Measurements from ENCODE around the gene CHN2.

The CHN2 gene

DNA sequence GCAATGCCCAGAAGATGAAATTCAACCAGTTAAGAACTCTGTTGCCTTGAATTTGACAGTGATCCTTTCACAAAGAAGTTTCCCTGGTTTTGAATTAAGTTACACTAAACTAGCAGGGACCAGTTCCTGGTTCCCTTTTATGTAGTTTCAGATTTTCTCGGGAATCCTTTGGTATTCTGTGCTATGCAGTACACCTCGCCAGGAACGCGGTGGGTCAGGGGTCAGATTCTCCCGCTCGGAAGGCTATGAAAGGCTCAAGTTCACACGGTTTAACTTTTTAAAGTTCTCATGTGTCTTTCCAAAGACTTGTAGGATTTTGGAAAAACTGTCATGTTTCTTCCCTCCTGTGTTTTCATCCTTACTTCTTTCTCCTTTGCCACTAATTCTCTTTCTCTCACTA is 264.4 kb downstream of the CHN2 start:
- Histone ChIP-seq H3K4me2 (ENCODE audit: low read length) (no peak overlapping the region), H2AFZ (no peak overlapping the region), H3K4me1 (no peaks in the 10 kb centered on the region), H3K9ac (no peak overlapping the region), H3K9me3 (ENCODE audit: control insufficient read depth, low read length) (no peaks in the 10 kb centered on the region), H3K27me3 (ENCODE audit: control insufficient read depth, insufficient read depth, low read length) (no peaks in the 10 kb centered on the region), H3K79me2 (no peaks in the 10 kb centered on the region), H3K36me3 (ENCODE audit: control insufficient read depth, insufficient read depth, low read length) (no peaks in the 10 kb centered on the region), H3K4me3 (ENCODE audit: low read depth, low read length) (no peak overlapping the region), H3K27ac (no peak overlapping the region)
- TF ChIP-seq, protein P1, sequence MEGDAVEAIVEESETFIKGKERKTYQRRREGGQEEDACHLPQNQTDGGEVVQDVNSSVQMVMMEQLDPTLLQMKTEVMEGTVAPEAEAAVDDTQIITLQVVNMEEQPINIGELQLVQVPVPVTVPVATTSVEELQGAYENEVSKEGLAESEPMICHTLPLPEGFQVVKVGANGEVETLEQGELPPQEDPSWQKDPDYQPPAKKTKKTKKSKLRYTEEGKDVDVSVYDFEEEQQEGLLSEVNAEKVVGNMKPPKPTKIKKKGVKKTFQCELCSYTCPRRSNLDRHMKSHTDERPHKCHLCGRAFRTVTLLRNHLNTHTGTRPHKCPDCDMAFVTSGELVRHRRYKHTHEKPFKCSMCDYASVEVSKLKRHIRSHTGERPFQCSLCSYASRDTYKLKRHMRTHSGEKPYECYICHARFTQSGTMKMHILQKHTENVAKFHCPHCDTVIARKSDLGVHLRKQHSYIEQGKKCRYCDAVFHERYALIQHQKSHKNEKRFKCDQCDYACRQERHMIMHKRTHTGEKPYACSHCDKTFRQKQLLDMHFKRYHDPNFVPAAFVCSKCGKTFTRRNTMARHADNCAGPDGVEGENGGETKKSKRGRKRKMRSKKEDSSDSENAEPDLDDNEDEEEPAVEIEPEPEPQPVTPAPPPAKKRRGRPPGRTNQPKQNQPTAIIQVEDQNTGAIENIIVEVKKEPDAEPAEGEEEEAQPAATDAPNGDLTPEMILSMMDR (IDR thresholded peaks at IDR 0.05), result no peak

DNA sequence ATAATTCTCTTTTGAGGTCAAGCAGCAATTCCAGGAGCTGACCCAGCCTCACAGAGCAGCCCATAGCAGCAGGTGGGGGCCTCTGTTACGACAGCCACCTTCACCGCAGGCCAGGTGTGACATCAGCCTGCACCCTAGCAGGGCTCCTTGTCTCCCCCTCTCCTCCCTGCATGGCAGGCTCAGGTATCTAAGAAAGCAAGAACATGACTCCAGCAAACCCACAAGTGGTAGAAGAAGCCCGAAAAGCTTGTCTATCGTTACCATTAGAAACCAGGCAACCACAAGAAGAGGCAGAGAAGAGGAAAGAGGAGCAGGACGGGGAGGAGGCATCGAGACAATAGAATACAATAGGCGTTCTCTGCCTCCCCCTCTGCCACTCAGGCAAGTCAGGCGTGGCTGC is 265.0 kb downstream of the CHN2 start:
- no peaks in the 10 kb centered on the region for H3K9me3 ChIP-seq (ENCODE audit: control insufficient read depth, low read length)
- H3K27ac ChIP-seq, result no peak overlapping the region
- no peak overlapping the region for H2AFZ ChIP-seq
- H3K79me2 ChIP-seq, result no peaks in the 10 kb centered on the region
- H3K27me3 ChIP-seq (ENCODE audit: control insufficient read depth, insufficient read depth, low read length), result no peaks in the 10 kb centered on the region
- no peaks in the 10 kb centered on the region for H3K36me3 ChIP-seq (ENCODE audit: control insufficient read depth, insufficient read depth, low read length)
- no peak overlapping the region for H3K4me3 ChIP-seq (ENCODE audit: low read depth, low read length)
- no peak overlapping the region for H3K4me2 ChIP-seq (ENCODE audit: low read length)
- no peak overlapping the region for H3K9ac ChIP-seq
- TF ChIP-seq, protein P1 (IDR thresholded peaks at IDR 0.05), result no peak
- no peaks in the 10 kb centered on the region for H3K4me1 ChIP-seq

DNA sequence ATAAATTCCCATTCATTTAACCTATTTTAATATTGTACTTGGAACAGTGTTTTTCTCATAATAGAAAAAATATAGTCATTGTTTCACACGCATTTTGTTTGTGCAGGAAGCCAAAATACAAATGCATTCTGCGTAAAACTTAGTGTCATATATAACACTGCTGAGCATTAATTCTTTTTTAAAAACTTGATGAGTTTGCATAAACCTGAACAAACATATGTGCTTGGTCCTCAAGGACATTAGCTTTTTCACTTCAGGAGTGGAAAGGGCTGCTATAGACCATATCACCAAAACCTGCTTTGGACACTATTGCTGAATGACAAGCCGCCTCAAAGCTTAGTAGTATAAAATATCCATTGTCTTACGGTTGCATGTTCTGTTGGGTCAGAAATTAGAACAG is 267.4 kb downstream of the CHN2 start:
- Histone ChIP-seq H3K4me1 (no peaks in the 10 kb centered on the region), H3K27me3 (ENCODE audit: control insufficient read depth, insufficient read depth, low read length) (no peaks in the 10 kb centered on the region), H3K9me3 (ENCODE audit: control insufficient read depth, low read length) (no peaks in the 10 kb centered on the region), H3K4me3 (ENCODE audit: low read depth, low read length) (no peak overlapping the region), H3K9ac (no peak overlapping the region), H3K79me2 (no peaks in the 10 kb centered on the region), H3K36me3 (ENCODE audit: control insufficient read depth, insufficient read depth, low read length) (no peaks in the 10 kb centered on the region), H2AFZ (no peak overlapping the region), H3K4me2 (ENCODE audit: low read length) (no peak overlapping the region), H3K27ac (no peak overlapping the region)
- TF ChIP-seq, protein P1 (IDR thresholded peaks at IDR 0.05), result no peak

DNA sequence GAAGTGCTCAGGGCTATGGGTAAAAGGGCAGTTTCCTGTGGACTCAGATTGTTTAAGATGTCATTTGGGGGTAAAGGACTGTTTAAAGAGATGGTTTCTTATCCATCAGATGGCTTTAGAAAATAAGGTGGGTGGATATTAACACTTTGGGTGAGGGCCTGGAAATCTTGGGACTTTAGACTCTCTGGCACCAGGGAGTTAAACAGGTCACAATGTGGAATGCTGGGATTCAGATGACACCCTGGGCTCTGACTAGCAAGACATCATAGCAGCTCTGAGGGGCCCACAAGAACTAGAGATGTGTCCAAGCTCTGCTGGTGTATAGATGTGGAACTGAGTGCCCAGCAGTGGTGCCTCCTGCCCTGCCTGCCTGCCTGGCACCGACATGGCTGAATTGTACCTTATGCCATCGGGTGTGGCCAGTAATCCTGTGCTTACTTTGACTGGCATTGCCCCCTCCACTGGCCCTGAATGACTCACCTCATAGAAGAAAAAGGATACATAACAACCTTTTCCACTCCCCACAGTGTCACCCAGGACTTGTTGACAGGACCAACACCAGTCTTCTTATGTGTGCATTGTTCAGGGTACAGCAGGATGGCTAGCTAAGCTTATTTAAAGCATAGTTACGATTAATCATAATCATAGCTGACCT is 269.1 kb downstream of the CHN2 start:
- Histone ChIP-seq H3K27ac (no peak overlapping the region), H3K9me3 (ENCODE audit: control insufficient read depth, low read length) (no peaks in the 10 kb centered on the region), H3K4me1 (no peaks in the 10 kb centered on the region), H3K9ac (no peak overlapping the region), H3K36me3 (ENCODE audit: control insufficient read depth, insufficient read depth, low read length) (no peaks in the 10 kb centered on the region), H3K4me2 (ENCODE audit: low read length) (no peak overlapping the region), H3K27me3 (ENCODE audit: control insufficient read depth, insufficient read depth, low read length) (no peaks in the 10 kb centered on the region), H3K4me3 (ENCODE audit: low read depth, low read length) (no peak overlapping the region), H2AFZ (no peak overlapping the region), H3K79me2 (no peaks in the 10 kb centered on the region)
- TF ChIP-seq, protein P1 (IDR thresholded peaks at IDR 0.05), result no peak

DNA sequence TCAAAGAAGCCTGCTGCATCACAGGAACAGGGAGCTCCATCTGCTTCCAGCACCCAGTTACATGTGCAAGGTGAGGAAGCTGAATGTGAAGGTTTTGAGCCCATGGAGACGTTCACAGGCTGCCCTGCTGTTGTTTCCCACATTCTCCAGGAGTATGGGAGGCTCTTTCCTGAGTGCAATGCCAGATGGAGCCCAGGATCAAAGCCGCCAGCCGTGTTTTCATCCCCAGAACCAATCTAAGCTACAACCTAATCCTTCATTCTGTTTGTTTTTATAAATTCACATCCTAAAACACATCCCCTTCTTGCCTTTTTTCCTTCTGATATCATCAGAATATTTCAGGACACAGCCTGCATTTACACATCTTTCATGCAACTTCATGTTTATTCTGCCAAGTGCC is 270.2 kb downstream of the CHN2 start:
- no peaks in the 10 kb centered on the region for H3K36me3 ChIP-seq (ENCODE audit: control insufficient read depth, insufficient read depth, low read length)
- H3K9me3 ChIP-seq (ENCODE audit: control insufficient read depth, low read length), result no peaks in the 10 kb centered on the region
- H3K9ac ChIP-seq, result no peak overlapping the region
- H3K4me3 ChIP-seq (ENCODE audit: low read depth, low read length), result no peak overlapping the region
- H3K27me3 ChIP-seq (ENCODE audit: control insufficient read depth, insufficient read depth, low read length), result no peaks in the 10 kb centered on the region
- TF ChIP-seq, protein P1 (IDR thresholded peaks at IDR 0.05), result no peak
- H3K4me1 ChIP-seq, result no peaks in the 10 kb centered on the region
- H2AFZ ChIP-seq, result no peak overlapping the region
- no peak overlapping the region for H3K4me2 ChIP-seq (ENCODE audit: low read length)
- H3K27ac ChIP-seq, result no peak overlapping the region
- no peaks in the 10 kb centered on the region for H3K79me2 ChIP-seq

Measured in parathyroid adenoma (tissue), 2 donors.